HepG2 (cell line): Measurements from ENCODE around the gene RAB6B.

ENCODE experiments used
- EZH2 ChIP-seq: conservative IDR thresholded peaks from 2 replicates; pipeline ENCODE4 v1.6.1; 2012; ENCODE audit warnings: mild to moderate bottlenecking, low read depth, low read length, moderate library complexity
- ZNF772 ChIP-seq: sonication (generic); formaldehyde crosslinking; IDR thresholded peaks from 2 replicates; pipeline ENCODE4 v1.5.0; 2020; ENCODE audit warnings: mild to moderate bottlenecking, missing genetic modification reagents

GRCh38 chr3:133857767-133858166 lies 37.9 kb downstream of the RAB6B start:
- no peak for TF ChIP-seq ZNF772
- no peak for TF ChIP-seq EZH2
